DMS153 treated with DMSO at 0.1 percent for 48 hours (cell line): ENCODE results near the gene HIPK2.
"Not testable (repeated sequence)": the region's sequence is repeated elsewhere in the genome, so short reads cannot be mapped to it uniquely, and the experiment has no call there.

Experiments used
- DNase-seq: peaks from one replicate; lab custom pipeline; 2025; ENCODE audit not compliant: unreplicated experiment; lab: John Stamatoyannopoulos, UW

Gene HIPK2

DNA sequence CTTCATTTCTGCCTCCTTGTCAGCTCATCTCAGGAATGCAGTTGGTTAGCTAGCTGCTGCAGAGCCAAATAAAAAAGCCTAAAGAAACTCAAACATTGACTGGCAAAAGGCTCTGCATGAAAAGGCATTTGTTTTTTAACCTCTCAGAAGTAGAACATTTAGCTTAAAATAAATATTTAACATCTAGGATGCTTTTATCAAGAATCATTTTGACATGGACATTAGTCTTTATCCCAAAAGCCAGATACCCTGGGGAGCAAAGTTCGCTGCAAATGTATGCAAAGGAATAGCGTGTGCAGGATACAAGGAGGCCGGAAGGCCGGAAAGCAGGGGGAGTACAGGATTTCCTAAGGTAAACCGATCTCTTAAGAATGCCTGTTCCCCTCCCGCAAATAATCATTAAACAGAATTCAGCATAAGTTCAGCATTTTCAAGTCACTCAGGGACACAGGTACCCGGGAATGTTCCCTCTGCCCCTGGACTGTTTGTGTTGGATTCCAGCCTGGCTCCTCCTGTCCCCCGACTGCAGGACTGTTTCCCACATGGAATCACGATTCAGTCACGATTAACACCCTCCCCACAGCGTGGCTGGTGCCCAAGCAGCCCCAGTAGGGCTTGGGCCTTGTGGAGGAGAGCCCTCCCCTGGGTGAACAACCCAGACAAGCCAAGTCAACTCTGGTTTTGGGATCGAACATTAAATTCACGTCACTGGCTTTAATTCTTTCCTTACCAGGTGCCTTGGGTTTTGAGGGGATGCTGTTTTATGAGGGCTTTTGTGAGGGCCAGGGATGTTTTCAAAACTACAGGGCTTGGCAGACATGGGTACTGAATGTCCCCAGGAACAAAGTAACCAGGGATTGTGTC is 97.8 kb downstream of the HIPK2 start:
- DNase-seq: no peak

DNA sequence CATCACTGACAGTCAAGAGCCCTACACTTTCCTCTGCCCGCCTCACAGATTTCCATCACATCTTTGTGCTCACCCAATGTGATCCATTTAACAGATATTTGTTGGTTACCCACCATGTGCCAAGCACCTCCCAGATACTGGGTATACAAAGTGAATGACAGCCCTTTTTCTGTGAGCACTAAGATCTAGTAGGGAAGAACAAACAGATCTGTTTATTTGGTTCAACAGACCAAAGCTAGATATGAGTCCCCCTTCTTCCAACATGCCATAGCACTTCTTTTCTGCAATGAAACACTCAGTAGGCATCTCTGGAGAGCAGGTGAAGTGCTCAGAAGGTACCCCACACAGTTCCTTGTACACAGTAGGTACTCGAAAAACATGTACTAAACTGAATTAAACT is 101.4 kb downstream of the HIPK2 start:
- no peak for DNase-seq

DNA sequence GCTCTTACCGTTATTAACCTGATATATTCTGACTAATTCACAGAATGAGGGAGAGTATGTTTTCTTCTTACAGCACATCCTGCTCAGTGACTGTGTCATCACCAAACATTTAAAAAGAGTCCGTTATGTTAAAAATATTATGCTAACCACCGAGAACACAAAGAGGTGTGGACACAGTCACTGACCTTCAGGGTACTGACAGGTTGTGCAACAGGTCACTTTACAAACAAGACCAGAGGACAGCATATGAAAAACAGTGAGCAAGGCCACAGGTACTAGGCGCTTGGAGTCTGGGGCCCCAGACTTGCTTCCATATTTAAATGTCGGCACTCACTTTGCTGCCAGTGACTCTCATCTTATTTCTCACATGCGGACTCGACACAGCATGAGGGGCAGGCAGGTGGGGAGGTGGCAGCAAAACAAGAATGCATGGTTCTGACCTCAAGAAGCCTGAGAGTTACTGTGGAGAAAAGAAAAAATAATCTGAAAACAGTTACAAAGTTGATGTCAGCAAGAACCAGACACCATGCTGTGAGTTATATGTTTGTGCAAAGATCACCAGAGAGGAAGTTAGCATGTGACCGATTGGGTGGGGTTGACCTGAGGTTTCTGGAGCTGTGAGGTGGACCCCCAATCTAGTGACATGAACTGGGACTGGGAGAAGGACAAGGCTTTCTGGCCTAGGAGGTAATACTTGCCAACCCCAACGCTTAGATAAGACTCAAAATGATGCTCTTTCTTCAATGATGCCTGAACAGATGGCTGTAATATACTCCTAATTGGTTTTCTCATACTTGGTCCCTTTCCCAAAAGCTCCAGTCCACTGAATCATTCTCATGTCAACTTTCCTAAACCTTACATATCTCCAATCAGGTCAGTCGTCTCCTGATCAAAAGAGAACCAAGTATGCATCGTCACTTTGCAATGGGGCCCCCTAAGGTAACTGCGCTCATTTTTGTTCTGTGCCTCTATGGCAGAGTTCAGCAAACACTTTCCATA is 102.4 kb downstream of the HIPK2 start:
- no peak for DNase-seq

DNA sequence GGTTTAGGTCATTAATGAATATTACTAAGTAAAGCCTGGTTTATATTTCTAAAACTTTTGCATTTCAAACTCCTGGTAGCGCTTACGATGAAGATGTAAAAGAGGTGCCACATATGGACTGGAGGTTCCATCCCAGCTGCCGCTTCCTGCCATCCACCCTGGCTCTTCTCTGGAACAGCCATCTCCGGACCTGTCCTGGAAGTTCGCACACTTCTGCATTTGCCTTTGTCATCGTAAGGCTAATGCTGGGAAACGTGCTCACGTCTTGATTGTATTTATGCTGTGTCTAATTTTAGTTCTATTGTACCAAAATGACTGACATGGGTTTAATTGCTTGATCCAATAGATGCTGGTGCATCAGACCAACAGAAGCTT is 103.1 kb downstream of the HIPK2 start:
- no peak for DNase-seq

DNA sequence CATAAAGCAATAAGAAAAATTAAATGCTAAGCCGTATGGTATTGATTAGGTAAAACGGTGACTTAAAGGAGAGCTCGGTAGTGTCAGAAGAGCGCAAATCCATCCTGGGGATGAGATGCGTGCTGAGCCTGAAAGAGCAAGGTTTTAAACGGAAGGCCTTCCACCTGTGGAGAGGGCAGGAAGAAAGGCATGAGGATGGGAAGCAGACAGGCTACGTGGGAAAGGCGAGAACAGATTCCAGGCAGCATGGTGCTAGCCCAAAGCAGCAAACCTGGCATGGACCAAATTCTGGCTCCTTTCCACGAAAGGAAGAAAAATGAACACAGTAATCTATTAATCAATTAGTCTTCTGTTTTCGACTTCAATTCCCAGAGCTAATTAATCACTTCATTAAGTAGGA is 103.5 kb downstream of the HIPK2 start:
- no peak for DNase-seq

DNA sequence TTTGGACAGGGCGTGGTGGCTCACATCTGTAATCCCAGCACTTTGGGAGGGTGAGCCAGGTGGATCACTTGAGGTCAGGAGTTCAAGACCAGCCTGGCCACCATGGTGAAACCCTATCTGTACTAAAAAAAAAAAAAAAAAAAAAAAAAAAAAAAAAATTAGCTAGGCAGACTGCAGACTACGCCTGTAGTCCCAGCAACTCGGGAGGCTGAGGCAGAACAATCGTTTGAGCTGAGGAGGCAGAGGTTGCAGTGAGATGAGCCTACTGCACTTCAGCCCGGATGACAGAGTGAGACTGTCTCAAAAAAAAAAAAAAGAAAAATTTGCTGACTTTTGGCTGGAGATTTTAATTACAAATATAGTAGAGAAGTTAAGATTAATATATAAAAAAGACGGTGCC is 104.0 kb downstream of the HIPK2 start:
- no peak for DNase-seq

DNA sequence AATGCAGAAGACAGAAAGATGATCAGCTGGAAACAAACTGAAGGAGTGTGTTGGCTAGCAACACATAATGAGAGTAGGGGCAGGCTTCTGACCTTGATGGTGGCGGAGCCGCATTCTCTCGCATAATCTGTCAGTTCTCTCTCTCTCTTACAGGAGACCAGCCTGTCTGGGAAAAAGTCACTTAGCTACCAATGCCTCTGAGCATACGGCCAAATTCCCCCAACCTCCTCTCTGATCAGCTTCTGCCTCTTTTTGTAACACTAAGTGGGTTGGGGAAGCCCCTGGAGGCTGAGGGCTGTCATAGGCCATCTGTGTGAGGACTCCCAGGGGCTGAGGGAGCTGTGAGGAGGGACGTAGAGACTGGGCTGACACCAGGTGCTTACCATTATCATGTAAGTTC is 104.6 kb downstream of the HIPK2 start:
- no peak for DNase-seq

DNA sequence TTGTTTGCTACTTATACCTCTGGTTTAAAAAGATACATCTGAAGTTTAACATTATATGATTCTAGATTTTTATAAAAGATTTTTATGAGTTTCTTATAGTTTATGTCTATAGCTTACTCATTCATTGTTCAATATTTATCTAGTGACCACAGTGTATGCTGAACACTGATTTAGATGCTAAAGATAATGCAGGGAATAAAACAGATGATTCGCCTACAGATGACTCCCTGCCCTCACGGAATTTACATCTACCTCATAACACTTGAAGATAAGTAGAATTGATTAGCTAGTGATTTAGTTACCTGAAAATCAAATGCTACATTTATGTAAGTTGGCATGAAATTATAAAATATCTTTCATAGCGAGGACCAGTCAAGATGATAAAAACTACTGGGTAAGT is 105.8 kb downstream of the HIPK2 start:
- DNase-seq: no peak

DNA sequence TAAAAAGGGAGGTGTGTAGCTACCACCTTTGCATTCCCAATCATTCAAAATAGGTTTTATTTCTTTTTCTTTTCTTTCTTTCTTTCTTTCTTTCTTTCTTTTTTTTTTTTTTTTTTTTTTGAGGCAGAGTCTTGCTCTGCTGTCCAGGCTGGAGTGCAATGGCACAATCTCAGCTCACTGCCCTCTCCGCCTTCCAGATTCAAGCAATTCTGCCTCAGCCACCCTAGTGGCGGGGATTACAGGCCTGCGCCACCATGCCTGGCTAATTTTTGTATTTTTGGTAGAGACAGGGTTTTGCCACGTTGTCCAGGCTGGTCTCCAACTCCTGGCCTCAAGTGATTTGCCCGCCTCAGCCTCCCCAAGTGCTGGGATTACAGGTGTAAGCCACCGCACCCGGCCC is 107.1 kb downstream of the HIPK2 start:
- DNase-seq: not testable (repeated sequence)

DNA sequence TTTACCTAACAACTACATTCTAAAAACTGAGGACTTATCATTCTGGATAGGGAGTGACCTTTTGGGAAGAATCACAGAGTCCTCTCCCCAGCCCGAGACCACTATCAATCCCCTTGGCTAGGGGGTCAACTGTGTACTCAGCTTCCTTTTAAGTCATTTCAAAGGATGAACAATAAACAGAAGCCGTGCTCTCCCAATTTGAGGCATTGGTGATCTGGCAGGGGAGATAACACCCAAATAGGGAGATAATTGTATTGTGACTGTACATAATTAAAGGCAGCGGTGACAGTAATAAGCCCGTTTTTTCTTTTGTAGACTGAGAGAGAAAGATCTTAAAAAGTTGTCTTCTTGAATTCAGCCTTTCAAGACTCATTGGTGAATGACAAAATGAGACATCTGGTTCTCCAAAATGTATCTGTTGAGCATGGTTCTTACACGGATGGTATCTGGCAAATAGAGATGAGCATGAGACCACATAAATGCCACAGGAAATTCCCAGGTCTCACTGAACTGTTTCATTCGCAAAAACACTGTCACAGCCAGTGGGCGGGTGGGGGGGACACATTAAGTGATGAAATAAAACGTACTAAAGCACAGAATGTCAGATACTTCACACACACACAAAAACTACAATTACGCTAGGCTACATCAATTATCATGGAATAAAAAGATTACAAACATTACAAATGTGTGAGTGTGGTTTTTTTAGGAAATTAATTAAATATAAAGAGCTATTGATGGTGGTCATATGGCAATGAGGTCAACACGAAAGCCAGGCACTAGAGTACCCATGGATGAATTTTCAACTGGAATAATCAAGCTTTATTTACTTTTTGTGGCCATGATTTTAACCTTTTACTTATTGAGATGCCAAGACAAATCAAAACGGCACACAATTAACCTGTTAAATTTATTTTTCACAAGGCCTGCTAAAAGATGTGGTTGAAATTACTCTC is 108.4 kb downstream of the HIPK2 start:
- DNase-seq: no peak

DNA sequence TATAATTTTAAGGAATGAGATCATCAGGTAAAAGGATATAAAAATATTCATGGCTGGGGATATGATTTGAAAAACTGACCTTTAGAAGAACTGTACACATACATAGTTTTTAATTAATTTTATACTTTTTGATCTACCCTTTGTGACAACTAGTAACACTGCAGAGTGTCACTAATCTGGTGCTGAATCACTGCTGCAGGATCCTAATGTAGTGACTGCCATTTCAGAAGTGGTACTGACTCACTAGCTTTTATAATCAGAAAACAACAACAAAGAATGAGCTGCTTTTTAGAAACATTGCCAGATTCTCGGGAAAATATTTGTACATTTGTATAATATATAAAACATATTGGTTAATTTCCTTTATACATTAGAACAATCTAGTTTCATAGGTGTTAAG is 110.4 kb downstream of the HIPK2 start:
- no peak for DNase-seq

DNA sequence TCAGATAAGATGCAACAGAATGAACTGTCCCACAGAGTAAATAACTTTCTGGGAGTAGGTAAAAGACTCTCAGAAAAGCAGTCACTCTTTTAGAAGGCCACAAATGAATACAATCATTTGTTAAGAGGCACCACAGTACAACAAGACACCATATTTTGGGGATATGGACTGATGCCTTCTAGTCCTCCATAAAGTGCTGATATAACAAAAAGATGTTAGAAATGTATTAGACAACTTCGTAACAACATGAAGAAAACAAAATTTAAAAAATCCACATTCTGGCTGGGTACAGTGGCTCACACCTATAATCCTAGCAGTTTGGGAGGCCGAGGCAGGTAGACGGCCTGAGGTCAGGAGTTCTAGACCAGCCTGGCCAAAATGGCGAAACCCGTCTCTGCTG is 111.3 kb downstream of the HIPK2 start:
- no peak for DNase-seq

DNA sequence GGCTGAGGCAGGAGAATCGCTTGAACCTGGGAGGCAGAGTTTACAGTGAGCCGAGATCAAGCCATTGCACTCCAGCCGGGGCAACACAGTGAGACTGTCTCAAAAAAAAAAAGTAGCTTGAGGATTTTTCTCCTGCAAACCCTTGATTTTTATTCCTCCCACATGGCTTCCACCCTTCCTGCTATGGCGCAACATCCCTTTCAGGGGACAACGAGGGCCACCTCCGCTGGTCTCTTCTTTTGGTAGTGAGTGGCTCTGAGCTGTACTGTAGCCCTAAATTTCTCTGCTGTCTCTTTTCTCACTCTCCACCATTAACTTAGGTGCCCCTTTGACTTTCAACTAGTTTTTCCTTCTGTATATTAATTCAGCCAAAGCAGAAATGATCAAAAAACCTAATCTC is 113.4 kb downstream of the HIPK2 start:
- no peak for DNase-seq

DNA sequence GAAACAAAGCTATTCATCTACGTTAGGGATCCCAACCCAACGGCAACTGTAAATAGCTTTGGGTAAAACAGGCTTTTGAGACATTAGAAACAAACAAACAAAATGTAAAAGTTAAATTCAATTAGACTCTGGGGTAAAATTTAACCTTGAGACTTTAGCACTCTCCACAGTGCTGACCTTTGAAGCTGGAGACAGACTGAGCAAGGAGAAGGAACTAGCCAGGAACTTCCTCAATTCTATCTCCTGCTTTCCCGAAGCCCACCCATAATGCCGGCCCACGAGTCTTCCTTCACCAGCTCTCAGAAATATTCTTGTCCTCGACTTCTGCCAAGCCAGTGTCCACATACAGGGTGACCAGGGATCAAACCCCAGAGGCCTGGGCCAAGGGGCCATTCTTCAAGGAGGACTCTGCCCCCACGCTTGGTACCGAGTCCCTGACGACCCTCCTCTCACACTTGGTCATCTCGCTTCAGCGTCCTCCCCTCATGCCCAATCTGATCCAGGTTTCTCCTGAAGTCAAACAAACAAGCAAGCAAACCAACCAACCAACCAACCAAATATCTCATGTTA is 114.1 kb downstream of the HIPK2 start:
- no peak for DNase-seq

DNA sequence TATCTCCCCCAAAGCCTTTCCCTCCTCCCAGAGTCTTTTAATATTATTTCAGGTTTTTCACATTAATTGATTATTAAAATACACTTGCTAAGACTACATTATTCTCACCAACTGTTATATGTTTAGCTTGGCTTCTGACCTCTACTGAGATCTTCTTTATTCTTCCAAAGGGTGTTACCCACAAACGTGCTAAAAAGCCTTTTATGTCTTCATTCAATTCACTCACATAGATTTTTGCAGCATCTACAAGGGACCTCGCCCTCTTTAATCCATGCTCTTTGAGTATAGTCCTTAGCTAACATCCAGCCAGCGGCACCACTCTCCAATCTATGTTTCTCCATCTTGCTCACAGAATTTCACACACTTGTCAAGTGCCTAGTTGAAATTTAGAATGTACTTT is 115.9 kb downstream of the HIPK2 start:
- no peak for DNase-seq

DNA sequence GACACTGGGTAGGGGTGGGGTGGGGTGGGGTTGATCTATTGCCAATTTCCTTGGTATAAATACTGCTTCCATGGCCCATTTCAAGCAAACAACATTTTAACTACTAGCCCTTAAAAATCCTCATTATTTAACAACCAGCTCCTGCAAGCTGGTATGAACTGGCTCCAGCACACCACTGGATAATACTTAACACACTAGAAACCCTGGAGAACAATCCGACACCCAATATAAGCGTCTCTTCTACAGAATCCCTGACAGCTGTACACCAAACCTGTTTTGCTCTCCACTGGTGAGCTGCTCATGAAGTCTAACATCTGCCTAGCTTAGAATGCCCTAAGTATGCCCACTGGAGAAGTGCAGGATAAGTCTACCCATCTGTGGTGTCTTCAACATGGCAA is 116.8 kb downstream of the HIPK2 start:
- DNase-seq: no peak

DNA sequence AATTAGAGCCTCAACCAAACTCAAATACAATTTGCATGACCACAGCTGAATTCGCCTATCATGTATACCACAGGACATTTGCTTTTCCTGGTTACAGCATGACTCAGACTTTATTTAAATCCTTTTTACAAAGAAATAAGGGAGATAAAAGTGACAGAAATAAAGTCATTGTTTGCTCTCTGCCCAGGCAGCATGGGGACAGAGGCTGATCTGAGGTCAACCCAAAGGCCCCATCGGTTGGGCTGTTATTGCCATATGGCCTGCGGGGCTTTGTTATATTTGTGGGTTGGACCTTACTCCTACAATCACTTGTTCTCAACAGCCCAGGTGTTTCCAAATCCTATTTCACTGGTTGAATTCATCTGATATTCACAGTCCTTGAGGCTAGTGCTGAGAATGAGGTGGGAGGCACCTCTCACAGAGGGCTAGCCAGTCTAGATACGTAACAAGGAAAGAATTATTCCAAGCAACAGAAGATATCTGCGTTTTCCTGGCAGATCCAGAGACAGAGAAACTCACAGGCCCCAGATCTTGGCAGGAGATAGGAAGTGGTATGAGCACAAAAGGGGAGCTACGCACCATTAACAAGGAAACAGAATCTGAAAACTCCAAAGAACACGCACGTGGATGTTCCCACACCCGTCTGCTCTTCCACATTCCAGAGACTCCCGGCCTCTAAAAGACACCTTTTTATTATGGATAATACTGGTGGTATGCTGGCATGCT is 117.3 kb downstream of the HIPK2 start:
- DNase-seq: no peak

DNA sequence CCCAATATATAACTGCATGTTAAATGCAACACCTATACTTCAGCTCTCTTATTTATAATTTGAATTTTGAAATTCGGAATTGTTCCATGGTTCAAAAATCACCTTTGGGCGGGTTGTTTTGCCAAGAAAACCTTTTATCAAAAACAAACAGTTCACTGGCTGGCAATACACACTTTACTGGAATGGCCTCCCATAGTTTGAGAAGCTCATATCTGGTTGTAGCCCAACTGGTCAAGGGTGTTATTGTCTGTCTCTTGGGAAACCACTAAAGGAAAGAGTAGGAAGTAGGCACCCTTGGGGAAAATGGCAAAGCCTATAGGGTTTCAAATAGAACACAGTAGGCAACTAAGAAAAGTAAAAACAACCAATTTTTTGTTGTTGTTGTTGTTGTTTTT is 117.9 kb downstream of the HIPK2 start:
- no peak for DNase-seq

DNA sequence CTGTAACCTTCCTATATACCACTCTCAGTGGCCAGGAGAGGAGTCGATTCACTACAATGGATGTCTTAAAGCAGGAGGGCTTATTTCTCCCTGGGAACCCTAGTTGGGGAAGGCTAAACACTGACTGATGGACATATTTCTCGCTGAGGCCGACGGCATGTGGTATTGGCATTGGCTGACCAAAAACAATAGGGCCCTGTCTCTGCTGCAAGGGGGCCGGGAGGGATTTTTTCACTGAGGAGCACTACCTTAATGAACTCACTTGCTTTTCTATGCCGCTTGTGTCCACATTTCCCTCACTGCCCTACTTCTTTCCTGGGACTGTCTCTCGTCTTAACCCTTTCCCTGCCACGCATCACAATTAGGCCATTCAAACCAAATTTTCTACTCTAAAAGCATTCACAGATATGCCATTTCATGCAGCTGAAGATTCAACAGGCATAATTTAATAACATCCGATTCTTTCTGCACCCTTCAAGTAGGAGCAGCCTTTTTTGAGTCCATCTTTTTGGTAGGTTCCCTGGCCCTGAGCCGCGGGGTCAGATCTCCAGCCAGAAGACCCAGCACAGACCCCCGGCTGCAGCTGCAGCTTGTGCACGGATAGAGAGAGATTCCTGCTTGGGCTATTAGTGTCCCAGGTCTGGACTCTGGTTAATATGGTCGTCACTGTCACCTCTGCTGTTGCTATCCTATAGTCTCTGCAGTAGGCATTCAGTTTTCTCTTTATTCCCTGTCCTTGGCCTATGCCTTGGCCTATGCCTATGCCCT is 118.7 kb downstream of the HIPK2 start:
- DNase-seq: no peak
